ENCODE results near the gene ANKZF1.

DNA sequence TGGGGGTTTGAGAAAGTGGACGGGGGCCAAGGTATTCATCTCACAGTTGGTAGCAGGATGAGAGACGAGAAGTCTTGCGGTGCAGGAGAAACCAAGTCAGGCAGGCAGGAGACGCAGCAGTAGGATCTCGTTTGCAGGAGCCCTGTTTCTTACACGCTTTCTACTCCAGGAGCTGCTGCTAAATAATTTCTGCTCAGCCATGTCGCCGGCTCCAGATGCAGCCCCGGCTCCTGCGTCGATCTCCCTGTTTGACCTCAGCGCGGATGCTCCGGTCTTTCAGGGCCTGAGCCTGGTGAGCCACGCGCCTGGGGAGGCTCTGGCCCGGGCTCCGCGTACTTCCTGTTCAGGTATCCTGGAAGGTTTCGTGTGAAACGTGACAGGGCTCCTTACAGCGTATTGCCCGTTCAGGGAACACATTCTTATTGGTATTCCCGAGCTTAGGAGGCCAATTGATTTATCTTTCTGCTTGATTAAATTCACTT, 494 bp downstream of the ANKZF1 start:
- TF ChIP-seq POLR2A (IDR thresholded peaks at IDR 0.05) (no peak), POLR2AphosphoS5 (IDR thresholded peaks at IDR 0.05) (no peak)
- TF ChIP-seq, protein P1, sequence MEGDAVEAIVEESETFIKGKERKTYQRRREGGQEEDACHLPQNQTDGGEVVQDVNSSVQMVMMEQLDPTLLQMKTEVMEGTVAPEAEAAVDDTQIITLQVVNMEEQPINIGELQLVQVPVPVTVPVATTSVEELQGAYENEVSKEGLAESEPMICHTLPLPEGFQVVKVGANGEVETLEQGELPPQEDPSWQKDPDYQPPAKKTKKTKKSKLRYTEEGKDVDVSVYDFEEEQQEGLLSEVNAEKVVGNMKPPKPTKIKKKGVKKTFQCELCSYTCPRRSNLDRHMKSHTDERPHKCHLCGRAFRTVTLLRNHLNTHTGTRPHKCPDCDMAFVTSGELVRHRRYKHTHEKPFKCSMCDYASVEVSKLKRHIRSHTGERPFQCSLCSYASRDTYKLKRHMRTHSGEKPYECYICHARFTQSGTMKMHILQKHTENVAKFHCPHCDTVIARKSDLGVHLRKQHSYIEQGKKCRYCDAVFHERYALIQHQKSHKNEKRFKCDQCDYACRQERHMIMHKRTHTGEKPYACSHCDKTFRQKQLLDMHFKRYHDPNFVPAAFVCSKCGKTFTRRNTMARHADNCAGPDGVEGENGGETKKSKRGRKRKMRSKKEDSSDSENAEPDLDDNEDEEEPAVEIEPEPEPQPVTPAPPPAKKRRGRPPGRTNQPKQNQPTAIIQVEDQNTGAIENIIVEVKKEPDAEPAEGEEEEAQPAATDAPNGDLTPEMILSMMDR (IDR thresholded peaks at IDR 0.05) = no peak

Measured in suprapubic skin (tissue), 4 donors.